Adrenal gland (tissue), 5 donors: ENCODE results near the gene NDP.

Experiments used
- POLR2A ChIP-seq, 2 donors: fragments of 450-650 bp; IDR thresholded peaks; one replicate each; pipeline ENCODE4 v1.6.1; 2017; ENCODE audit warnings: antibody characterized with exemption in 2 of 2, mild to moderate bottlenecking in 2 of 2, moderate library complexity in 1 of 2
- TF ChIP-seq, protein P1 (sequence below), 6 experiments: fragments of 450-650 bp in 4 of 6; fragments of 200-600 bp in 2 of 6; sonication (generic) in 1 of 6; IDR thresholded peaks; 1 replicate in 5 of 6; 2 replicates in 1 of 6; pipeline versions ENCODE4 v1.5.1 to v1.8.0; 2016 to 2021; ENCODE audit warnings: antibody characterized with exemption in 6 of 6, mild to moderate bottlenecking in 2 of 6, moderate library complexity in 1 of 6
- donor health status: DM: no; HTN: no; CAD: no.

DNA sequence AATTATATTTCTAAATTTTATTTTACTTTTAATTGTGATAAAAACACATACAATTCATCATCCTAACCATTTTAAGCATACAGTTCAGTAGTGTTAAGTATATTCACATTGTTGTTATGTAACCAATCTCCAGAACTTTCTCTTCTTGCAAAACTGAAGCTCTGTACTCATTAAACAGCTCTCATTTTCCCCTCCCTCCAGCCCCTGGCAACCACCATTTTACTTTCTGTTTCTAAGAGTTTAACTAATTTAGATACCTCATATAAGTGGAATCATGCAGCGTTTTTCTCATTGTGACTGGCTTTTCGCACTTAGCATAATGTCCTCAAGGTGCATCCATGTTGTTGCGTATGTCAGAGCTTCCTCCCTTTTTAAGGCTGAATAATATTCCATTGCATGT, 46.7 kb upstream of the NDP start:
- TF ChIP-seq, protein P1, sequence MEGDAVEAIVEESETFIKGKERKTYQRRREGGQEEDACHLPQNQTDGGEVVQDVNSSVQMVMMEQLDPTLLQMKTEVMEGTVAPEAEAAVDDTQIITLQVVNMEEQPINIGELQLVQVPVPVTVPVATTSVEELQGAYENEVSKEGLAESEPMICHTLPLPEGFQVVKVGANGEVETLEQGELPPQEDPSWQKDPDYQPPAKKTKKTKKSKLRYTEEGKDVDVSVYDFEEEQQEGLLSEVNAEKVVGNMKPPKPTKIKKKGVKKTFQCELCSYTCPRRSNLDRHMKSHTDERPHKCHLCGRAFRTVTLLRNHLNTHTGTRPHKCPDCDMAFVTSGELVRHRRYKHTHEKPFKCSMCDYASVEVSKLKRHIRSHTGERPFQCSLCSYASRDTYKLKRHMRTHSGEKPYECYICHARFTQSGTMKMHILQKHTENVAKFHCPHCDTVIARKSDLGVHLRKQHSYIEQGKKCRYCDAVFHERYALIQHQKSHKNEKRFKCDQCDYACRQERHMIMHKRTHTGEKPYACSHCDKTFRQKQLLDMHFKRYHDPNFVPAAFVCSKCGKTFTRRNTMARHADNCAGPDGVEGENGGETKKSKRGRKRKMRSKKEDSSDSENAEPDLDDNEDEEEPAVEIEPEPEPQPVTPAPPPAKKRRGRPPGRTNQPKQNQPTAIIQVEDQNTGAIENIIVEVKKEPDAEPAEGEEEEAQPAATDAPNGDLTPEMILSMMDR (IDR thresholded peaks at IDR 0.05), result no peak
- no peak for TF ChIP-seq POLR2A (IDR thresholded peaks at IDR 0.05)
